Medulla oblongata (tissue), 1 donor: ENCODE data around the gene MLN.

ENCODE experiments used
- DNase-seq: peaks from one replicate; pipeline ENCODE4 v3.0.0-alpha.2; 2015; ENCODE audit errors: extremely low spot score

The MLN gene

DNA sequence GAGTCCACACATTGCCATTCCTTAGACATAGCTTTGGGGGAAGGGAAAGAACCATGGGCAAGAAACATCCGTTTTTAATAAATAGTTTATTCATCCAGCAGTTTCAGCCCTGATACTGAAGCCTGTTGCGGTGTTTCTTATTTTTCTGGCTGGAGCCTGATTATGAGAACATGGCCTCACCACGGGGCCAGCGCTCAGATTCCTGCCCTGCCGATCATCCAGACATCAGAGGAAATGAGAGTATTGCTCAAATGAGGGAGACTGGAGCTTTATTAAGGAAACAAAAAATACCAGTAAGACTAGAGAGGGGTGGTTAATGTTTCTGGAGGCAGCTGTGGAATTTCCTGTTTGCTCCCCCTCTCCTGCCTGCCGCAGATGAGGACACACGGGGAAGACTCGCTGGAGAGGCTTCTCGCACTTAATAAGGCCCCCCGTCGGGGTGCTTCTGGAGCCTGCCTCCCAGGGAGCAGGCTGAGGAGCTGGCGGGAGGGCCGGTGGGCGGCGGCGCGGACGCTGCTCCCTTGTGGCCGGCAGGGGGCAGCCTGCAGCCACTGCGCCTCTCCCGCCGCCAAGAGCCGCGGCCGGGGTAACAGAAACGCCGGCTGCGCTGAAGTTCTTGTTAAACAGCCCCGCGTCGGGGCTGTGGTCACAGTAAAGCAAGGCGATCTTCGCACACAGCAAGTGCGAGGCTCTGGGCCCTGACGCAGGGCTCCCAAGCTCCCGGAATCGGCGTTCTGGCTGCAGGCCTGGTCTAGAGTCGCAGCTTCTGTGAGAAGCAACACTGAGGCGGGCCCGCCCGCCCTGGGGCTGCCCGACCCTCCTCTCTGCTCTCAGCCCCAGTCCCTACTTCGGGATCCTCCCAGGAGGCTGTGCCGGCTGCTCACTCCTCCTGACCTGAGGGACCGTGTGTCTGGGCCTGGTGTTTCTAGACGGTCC lies 32.4 kb downstream of the MLN start:
- DNase-seq: peak; percentile 68

DNA sequence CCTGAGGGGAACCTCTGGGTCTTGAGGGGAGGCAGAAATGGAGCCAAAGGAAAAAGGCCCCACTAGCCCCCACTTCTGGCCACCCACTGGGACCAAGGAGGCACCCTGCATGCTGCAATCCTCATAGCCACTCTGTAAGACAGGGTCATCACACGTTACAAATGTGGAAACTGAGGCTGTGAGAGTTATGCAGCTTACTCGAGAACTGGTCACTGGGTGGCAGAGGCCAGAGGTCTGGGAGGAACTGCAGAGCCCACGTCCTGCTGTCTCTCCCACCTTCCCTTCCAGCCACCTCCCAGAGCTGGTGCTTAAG lies 33.0 kb downstream of the MLN start:
- no peak for DNase-seq

DNA sequence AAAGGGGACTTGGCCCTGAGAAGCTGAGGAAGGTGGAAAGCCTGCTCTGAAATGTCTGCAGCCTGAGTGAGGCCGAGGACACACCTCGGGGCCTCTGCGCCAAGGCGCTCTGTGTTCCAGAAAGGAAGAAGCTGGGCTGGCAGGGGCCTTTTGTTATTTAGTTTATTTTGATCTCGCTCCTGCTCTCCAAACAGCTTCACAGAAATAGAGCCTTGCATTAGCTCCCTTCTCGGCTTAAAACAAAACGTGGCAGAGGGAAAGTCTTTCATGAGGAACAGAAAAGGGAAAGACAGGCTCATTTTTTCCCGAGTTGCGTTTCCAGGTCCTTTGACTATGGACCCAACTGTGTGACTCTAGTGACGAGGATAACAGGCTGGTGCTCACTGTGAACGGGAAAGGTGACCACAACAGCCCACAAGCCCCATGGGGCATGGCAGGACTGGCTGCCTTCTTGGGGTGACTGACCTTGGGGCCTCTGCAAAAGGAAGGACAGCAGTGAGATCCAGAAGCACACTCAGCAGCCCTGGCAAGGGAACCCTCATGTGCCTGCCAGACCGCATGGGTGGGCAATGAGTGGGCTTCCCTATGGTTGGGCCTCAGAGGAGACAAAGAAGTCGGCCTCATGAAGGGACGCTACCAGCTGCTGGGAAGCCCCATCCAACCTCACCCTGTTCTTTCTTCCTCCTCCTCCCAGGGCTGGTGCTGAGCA lies 33.5 kb downstream of the MLN start:
- DNase-seq: no peak

DNA sequence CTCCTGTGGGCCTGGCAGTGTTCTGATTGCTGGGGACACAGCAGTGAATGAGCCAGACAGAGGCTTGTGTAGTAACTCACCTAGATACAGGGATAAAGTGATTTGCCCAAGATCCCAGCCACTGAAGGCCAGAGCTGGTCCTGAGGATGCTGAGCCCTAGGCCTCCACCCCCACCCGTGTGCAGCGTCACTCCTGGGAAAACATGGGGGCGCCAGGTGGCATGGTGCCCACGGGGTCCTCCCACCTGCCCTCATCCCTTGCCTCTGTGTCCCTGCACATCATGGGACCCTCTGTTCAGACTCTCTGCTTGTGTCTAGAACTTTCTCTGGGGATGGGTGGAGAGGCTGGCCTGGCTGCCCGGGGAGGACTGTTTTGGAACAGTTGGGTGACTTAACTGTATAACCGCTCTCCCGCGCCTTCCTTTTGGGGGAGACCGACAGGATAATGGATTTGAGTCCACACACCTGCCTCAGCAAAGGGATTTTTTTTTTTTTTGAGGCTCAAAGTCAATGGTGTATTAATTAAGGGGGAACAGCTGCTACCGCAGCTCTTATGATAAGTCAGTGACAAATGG lies 34.5 kb downstream of the MLN start:
- no peak for DNase-seq

DNA sequence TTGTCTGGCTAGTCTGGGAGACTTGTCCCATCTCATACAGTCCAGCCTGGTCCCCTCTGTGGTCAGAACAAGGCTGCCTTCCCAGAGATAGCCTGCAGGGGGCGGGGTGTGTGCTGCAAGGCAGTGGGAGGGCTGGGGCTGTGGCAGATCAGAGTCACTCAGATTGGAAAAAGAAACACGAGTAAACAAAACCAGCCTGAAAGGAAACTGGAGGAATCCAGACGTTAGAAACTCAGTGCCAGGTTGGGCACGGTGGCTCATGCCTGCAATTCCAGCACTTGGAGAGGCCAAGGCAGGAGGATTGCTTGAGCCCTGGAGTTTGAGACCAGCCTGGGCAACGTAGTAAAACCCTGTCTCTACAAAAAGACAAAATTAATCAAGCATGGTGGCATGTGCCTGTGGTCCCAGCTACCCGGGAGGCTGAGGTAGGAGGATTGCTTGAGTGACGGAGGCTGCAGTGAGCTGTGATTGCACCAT lies 35.1 kb downstream of the MLN start:
- DNase-seq: peak; percentile 83

DNA sequence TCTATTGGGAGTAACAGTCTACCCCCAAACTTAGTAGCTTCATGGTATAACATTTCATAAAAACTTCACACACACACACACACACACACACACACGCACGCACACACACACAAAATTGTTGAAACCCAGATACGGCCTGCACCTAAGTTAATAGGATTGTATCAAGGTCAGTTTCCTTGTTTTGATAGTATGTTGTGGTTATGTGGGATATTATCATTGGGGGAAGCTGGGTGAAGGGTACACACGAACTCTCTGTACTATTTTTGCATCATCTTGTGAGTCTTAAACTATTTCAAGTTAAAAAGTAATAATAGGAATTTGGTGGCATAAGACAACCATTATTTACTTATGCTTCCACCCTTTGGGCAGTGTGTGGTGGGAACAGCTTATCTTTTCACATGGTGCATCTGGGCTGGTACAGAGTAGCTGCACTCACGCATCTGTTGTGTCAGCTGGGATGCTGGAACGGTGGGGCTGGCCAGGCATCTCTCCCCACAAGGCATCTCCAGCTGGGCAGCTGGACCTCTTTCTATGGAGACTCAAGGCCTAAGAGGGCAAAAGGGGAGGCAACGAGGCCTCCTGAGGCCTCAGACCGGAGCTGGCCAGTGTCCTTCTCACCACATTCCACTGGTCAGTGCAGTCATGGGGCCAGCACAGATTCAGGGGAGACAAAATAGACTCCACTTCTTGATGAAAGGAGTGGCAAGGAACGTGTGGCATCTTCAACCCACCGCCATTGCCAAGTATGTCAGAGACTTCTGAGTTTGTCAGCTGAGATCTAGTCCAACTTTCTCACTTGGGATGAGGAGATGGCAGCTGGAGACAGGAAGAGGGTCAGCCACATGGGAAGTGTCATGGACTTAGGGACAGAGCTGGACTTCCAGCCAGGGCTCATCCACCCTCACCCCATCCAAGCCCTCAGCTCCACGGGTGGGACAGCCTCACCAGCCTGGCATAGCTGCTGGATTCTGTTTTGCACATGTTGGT lies 36.6 kb downstream of the MLN start:
- DNase-seq: no peak

DNA sequence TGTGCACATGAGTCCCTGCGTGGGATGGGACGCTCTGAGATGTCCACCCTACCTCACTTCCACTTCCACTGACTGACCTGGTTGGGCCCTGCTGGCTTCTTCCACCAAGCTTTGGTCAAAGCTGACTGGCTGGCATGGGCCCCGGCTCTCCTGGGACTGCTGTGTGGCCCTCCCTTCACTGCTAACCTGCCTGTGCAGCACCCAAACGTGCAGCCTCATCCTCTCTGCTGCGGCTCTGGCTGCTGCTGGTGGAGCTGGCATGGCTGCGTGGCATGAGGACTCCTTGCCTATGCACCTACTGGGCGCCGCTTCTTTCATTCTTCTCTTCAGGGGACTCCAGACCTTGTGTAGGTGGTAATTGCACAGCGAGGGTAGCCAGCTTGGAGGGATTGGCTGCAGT lies 38.4 kb downstream of the MLN start:
- no peak for DNase-seq

DNA sequence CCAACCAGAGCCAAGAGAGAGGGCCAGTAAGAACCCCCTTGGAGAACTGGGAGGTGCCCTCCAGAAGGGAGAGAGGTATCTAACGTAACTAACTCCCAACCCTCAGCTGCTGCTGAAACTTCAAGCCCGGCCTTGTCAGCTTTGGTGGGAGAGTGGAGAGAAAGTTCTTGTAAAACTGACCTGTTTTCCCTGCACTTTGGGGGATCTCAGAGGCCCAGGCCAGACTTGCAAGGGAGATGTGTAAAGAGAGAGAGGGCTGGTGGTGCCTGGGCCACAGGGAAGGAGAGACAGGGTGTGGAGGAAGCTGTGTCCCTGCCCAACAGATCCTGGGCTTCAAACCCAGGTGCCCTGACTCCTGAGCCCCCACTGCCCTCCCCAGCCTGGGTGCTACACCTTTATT lies 39.8 kb downstream of the MLN start:
- no peak for DNase-seq

DNA sequence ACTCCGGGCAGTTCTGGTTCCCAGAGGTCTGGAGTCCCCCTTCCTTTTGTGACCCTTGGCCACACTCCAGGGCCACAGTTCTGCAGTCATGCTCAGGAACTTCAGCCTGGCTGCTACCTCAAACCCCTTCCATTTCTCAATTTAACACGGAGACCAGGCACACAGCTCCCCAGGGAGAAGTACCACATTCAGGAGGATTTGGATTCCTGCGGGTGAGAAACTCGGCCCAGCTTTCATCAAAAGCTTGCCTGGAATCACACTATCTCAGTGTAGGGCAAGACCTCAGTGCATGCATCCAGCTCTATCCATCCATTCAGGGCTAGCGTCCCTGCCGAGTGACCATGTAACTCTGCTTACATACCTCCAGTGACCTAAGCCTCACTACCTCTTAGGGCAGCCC lies 40.3 kb downstream of the MLN start:
- no peak for DNase-seq

DNA sequence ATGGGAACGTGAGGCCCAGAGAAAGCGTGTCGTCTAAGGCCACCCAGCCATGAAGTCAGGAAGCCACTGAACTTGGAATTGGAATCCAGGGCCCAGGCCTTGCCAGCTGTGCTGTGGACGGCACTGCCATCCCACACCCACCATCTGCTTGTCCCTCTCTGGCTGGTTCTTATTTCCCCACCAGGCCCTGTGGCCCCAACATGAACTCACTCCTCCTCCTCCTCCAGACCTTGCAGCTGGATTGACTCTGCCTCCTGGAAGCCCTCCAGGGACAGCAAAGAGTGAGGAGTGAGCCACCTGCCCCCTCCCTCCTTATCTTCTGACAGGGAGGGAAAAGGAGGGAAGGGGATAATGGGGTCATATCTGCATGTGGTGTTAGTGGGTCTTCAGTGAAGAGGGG lies 41.1 kb downstream of the MLN start:
- no peak for DNase-seq

DNA sequence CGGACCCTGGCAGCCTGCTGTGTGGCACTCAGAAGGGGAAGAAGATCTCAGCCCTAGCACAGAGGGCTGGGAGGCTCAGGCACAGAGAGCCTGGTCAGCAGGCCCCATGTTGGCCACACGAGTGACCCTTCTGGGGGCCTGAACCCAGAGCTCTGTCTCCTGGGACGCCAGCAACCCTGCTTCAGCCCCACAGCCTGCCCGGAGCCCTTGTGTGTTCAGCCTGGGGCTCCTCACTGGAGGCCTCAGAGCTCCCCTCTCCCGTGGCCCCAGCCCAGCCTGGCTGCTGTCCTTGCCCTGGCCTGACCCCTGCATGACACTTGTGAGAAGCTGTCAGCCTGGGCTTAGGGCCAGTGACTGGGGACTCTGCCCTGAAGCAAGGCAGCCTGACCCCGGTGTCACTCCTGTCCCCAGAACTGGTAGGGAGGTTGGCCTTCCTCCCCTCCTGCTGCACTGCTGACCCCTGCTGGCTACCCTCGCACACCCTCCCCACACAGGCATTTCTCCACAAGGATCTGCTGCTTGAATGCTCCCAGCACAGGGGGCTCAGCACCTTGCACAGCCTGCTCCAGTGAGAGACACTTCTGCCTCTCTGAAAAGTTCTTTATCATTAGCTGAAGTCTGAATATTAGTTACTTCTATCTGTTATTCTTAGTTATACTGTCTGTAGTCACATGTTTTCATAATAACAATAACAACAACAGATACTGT lies 41.7 kb downstream of the MLN start:
- peak; percentile 74 for DNase-seq

DNA sequence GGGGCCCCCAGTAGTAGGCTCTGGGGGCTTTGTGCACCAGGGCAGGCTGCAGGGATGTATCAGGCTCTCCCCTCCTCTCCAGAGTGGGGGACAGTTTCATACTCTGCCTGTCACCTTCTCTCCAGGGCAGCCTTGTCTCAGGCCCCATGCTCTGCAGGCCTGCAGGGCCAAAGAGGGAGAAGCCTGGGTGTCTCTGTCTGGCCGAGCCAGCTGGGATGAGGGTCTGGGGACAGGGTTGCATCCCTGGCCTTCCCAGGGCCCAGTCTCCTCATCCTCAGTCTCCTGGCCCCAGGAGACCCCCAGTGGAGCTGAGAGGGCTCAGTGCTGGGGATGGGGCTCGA lies 42.3 kb downstream of the MLN start:
- DNase-seq: no peak

DNA sequence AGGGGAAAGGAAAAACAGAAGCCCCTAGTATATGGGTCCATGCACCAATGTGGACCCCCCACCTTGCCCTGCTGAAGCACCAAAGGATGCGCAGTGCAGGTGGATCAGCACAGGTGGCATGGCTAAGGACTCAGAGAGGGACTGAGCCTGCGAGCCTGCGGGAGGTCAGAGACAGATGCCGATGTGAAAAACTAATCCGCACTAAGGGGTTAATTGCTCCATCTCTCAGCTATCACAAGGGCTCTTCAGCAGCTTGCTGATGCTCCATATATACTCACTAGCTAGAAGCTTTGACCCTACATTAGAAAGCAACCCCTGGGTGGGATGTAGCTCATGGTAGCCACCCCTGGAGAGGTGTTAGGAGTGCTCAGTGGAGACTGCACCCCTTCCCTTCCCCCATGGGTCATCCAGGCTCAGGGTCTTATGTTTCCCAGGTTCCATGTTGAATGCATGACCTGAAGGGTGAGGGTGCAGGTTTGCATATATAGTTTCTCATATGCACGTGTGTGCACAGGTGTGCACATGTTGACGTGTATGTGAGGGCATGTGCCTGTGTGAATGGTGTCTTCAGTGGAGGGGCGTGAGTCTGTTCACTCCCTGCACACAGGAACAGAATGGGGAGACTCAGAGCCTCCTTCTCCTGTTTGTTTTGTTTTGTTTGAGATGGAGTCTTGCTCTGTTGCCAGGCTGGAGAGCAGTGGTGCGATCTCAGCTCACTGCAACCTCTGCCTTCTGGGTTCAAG lies 43.7 kb downstream of the MLN start:
- no peak for DNase-seq

DNA sequence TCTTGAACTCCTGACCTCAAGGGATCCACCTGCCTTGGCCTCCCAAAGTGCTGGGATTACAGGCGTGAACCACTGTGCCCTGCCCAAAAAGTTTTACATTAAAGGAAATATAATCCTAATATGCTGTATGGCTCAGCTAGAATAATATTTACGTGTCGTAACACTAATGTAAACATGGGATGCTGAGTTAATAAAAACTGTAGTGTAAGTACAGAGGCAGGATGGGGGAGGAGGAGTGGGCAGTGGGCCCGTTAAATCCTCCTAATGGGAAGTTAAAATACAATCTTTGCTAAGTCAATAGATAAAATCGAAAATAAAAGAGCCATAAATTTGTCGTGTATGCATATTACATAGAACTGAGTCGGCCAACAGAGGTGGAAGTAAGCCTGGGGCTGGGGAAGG lies 45.0 kb downstream of the MLN start:
- DNase-seq: no peak

DNA sequence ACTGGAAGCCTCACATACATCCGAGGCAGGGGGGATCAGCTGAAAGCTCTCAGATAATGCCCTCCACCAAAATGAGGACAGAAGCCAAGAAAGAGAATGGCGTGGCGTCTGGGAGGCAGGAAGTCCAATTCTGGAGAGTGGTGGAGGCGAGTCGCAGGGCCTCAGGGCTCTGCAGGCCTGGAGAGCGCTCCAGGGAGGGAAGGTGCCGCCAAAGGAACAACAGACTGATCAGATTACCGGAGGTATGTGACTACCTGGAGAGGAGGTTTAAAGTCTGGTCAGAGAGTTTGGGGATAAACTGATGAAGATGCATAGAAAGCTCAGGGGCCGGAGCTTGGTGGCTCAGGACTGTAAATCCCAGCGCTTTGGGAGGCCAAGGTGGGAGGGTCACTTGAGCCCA lies 45.9 kb downstream of the MLN start:
- no peak for DNase-seq

DNA sequence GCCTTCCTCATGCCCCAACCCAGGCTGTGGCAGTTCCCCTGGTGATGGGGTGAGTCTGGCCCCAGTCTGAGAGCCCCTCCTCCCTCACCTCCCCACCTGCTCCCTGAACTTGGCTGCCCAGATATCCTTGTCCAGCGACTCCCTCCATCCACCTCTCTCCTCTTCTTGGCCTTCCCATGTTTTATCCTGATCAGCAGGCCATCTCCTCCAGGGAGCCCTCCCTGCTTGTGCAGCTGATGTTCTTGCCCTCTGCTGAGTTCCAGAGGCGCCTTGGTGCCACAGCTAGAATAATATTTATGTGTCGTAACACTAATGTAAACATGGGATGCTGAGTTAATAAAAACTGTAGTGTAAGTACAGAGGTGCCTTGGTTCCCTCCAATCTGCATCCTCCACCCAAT lies 46.7 kb downstream of the MLN start:
- no peak for DNase-seq

DNA sequence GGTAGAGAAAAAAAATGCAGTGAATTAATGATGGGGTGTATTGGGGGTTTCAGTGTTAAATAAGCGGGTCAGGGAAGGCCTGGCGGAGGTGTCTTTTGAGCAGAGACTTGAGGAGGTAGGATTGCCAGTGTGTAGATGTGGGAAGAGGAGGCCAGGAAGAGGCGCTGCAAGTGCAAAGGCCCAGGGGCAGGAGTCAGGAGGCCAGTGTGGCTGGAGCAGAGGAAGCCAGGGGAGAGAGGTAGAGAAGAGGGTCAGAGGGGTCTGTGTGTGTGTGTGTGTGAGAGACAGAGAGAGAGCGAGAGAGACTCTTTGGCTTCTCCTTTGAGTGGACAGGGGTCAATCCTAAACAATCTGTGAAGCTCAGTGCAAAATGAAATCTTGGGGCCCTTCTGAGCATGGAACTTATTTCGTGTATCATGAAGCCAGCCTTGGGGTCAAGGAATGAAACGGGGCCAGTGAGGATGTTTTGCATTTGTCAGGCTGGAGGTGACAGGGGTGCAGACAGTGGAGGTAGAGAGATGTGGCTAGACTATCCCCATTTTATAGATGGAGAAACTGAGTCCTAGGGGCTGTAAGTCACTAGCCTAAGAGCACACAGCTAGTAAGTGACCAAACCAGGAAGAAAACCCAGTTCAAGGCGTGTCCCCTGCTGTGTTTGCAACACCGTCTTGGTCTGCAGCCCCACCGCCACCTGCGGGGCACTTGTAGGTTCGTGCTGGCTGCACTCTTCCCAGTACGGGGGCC lies 47.4 kb downstream of the MLN start:
- DNase-seq: no peak

DNA sequence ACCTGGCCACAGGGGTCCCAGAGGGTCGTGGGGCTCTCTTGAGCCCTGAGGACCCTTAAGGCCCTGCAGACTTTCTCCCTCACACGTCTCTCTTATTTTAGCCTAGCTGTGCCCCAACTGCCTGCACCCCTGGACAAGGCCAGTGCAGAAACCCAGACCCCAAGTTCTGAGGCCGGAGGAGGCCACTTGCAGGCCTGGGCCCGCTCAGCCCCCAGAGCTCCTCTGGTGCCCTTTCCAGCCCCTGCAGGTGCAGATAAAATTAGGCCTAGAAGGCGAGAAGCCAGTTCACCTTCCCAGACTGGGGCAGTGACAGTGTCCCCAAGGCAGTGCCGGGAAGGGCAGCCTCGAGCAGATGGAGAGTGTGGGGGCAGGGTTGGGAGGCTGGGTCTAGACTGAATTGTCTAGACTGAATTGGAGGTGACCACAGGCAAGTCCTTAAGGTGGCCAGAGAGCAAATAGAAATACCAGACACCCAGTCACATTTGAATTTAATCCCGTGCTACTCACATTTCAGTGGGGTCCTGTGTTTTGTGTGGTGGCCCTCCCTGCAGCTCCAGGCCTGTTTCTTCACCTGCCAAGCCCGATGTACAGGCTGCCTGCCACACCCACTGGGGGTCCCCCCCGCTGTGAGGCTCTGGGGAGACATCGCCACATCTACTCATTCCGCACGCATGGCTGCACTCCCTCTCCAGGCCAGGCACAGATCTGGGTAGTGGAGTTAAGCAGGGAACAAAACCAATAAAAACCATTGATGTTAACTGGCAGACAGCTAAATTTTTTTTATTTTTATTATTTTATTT lies 48.5 kb downstream of the MLN start:
- no peak for DNase-seq

DNA sequence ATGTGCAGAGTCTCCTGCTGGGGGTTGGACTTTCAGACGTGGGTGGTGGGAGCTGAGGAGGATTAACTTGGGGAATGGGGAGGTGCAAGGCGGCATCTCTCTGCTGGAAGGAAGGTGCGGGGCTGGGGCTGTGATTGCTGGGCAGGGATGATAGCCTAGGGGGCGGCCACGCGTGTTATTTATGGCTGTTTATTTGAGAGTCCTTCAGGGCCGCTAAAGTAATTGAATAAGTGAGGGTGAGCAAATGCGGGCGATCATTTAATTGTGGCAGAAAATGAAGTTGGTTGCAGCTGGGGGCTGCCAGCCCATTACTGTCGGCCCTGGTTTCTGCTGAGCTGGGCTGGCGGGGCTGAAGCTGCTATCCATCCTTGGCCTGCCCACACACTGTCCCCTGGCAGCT lies 49.6 kb downstream of the MLN start:
- DNase-seq: no peak
